Activated CD4-positive, alpha-beta T cell treated with anti-CD3 and anti-CD28 coated beads for 36 hours (primary cell): ENCODE results near the gene PTPMT1. TPM values are rescaled to one million over a fixed set of nuclear protein-coding genes. Genes with fewer than 3 reads are reported as not detected.

Experiments
- ATAC-seq: fragments of 200-7000 bp; cut with Tn5 transposase; one replicate; pipeline ENCODE4 v1.10.0; 2021; ENCODE audit warnings: mild to moderate bottlenecking, moderate library complexity
- CTCF ChIA-PET: fragments of 350-600 bp; sonication (Branson Sonifier 250); formaldehyde crosslinking; loops from one replicate; lab custom pipeline; 2021; ENCODE audit warnings: antibody characterized with exemption; lab: Charles Lee
- POLR2A ChIA-PET: fragments of 350-600 bp; sonication (Branson Sonifier 250); formaldehyde crosslinking; loops from one replicate; lab custom pipeline; 2021; ENCODE audit warnings: antibody characterized with exemption, inconsistent platforms; lab: Charles Lee
- DNase-seq: peaks from one replicate; pipeline ENCODE4 v3.0.0-alpha.2; 2020
- H3K27ac Mint-ChIP-seq: one replicate; pipeline ENCODE4 v1.8.0; 2021; ENCODE audit warnings: mixed read lengths
- H3K27me3 Mint-ChIP-seq: one replicate; pipeline ENCODE4 v1.8.0; 2021; ENCODE audit warnings: mixed read lengths
- H3K36me3 Mint-ChIP-seq: one replicate; pipeline ENCODE4 v1.8.0; 2021; ENCODE audit warnings: low read depth, mixed read lengths
- H3K4me1 Mint-ChIP-seq: one replicate; pipeline ENCODE4 v1.8.0; 2021; ENCODE audit warnings: mixed read lengths
- H3K4me3 Mint-ChIP-seq: one replicate; pipeline ENCODE4 v1.8.0; 2021; ENCODE audit warnings: mild to moderate bottlenecking, moderate library complexity, mixed read lengths
- H3K9me3 Mint-ChIP-seq: one replicate; pipeline ENCODE4 v1.8.0; 2021; ENCODE audit warnings: low read depth, mixed read lengths
- intact Hi-C, 2 experiments: fragments of 100-400 bp; cut with DNase I in 1 of 2; cut with micrococcal nuclease in 1 of 2; formaldehyde crosslinking; loops; one replicate each; pipeline versions ENCODE4 v1.14.2 to v1.15.1; 2022 to 2024; cut with DNase I, micrococcal nuclease
- total RNA-seq, 2 experiments: library from RNA; stranded (reverse); gene quantifications; one replicate each; pipeline ENCODE4 v1.2.3, GENCODE V29; 2021

Gene PTPMT1
- total RNA-seq, 2 experiments from 2014 or later, result 35.6 to 41.5 TPM

DNA sequence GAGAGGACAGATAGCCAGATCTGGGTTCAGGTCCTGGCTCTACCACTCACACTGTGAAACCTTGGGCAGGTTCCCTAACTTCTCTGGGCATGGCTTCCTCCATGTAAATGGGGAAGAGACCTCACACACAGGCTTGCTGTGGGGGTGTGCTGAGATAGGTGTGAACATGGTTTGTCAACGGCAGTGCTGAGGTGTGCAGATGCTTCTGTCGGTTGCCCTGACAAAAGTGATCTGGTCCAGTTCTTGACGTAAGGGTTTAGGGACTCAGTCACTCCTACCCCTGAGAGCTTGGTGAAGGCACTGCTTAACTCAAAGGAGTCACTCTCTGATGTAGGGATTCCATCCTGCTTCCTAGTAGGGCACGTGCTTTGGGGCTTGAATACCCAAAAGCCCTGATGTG, 26.9 kb downstream of the PTPMT1 start:
- intact Hi-C loops, result no loop called here
- Mint-ChIP-seq H3K4me3 (no peak overlapping the region), H3K36me3 (no peaks in the 10 kb centered on the region), H3K4me1 (peaks cover 4% of the 10 kb centered on the region), H3K27ac (no peak overlapping the region), H3K27me3 (peaks cover 29% of the 10 kb centered on the region), H3K9me3 (no peaks in the 10 kb centered on the region)
- ChIA-PET POLR2A (interaction anchor here (1.3 kb wide), 1 partner anchor 14 kb away, joined by 3 read pairs; no protein-coding TSS in a partner anchor), CTCF (interaction anchor here (0.9 to 1.0 kb wide), 2 partner anchors 49 to 76 kb away, joined by 3 read pairs; no protein-coding TSS in a partner anchor)
- DNase-seq, result no peak
- ATAC-seq, result no peak

DNA sequence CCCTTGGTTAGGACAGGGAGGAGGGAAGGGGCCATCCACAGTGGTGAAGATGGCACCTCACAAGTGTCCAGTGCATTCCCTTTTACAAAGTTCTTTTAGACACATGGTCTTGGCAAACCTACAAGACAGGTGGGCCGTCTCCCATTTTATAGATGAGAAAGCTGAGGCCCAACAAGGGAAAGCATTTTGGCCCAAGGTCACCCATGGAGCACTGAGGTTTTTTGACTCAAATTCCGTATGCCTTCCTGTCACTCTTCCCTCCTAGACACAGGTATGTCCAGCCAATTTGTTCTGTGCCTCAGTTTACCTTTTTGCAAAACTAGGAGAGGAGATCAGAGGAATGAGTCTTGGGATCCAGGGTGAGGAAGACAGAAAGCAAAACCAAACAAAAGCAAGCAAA, 27.6 kb downstream of the PTPMT1 start:
- H3K4me3 Mint-ChIP-seq, result no peak overlapping the region
- peaks cover 4% of the 10 kb centered on the region for H3K4me1 Mint-ChIP-seq
- no peaks in the 10 kb centered on the region for H3K36me3 Mint-ChIP-seq
- H3K27me3 Mint-ChIP-seq, result peaks cover 29% of the 10 kb centered on the region
- intact Hi-C loops, result no loop called here
- POLR2A ChIA-PET, result interaction anchor here (1.3 kb wide), 1 partner anchor 15 kb away, joined by 3 read pairs; no protein-coding TSS in a partner anchor
- DNase-seq (no peak), ATAC-seq (no peak)
- CTCF ChIA-PET, result interaction anchor here (0.8 to 1.4 kb wide), 3 partner anchors 77 to 219 kb away, joined by 3 read pairs; no protein-coding TSS in a partner anchor
- H3K27ac Mint-ChIP-seq, result no peak overlapping the region
- H3K9me3 Mint-ChIP-seq, result no peaks in the 10 kb centered on the region

DNA sequence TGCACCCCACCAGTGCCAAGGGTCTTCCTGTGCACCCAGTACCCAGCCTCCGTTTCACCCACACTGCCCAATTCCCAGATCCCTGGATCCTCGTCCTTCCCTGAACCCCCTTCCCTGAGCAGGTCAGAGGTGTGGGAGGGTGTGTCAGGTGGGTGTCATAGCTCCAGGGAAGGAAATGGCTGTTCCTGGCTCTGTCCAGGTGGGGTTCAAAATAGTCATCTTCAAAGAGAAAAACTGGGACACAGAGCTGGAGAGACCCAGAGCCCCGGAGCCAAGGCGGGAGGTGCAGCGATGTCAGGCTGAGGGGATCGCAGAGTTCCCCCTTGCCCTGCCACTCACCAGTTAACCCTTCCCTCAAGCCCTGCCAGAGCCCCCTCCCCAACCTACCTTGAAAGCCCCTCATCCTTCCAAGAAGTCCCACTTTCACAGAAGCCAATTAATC, 28.1 kb downstream of the PTPMT1 start:
- intact Hi-C loops, result no loop called here
- ChIA-PET CTCF (interaction anchor here (0.8 to 1.4 kb wide), 3 partner anchors 77 to 220 kb away, joined by 3 read pairs; no protein-coding TSS in a partner anchor), POLR2A (interaction anchor here (0.7 to 1.3 kb wide), 2 partner anchors 15 to 360 kb away, joined by 3 read pairs; no protein-coding TSS in a partner anchor)
- peaks cover 29% of the 10 kb centered on the region for H3K27me3 Mint-ChIP-seq
- H3K27ac Mint-ChIP-seq, result no peak overlapping the region
- no peak for ATAC-seq
- no peaks in the 10 kb centered on the region for H3K36me3 Mint-ChIP-seq
- H3K9me3 Mint-ChIP-seq, result no peaks in the 10 kb centered on the region
- DNase-seq, result no peak
- peaks cover 4% of the 10 kb centered on the region for H3K4me1 Mint-ChIP-seq
- H3K4me3 Mint-ChIP-seq, result no peak overlapping the region

DNA sequence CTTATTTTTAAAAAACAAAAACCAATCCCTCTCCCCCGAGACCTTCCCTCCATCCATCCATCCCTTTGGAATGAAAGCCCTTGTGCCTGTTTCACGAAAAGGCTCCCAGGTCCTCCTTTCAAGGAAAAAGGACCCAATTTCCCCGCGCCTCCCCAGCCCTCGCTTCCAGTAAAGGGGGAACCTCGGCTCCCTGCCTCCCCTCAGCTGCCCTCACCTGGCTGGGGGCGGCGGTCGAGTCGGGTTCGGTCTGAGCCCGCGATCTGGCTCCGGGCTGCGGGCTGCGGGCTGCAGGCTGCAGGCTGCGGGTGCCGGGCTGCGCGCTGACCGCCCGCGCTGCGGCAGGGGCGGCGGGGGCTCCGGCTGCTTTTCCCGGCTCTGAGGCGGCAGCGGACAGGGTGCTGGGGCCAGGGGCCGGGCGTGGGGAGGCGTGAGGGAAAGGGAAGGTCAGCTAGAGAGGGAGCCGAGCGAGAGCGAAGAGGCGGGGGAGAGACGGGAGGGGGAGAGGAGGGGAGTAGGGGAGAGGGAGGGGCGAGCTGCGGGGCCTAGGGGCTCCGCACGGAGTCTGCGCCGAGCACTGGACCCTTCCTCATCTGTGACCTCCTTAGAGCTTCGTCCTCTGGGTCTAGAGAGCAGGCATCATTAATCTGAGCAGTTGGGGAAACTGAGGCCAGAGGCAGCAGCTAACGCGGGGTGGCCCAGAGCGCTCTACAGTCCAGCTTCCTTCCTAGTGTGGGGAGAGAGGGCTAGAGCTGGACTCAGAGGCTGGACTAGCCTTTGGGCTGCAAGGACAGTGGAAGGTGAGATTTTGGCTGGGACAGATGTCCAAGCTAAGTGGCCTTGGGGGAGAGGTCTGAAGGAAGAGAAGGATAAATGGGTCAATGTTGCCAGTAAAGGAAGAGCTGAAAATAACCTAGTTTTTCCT, 28.8 kb downstream of the PTPMT1 start, which contains the start of gene C1QTNF4:
TSS of gene C1QTNF4 (minus strand) at position 478 of the 922 bp plus-strand sequence. CDS start 3,601 bp downstream, outside the sequence.
- ATAC-seq (no peak), DNase-seq (no peak)
- Mint-ChIP-seq H3K9me3 (no peaks in the 10 kb centered on the region), H3K36me3 (no peaks in the 10 kb centered on the region), H3K4me3 (no peak within 1 kb of the TSS), H3K27ac (no peak within 1 kb of the TSS), H3K4me1 (peaks cover 4% of the 10 kb centered on the region), H3K27me3 (peaks cover 29% of the 10 kb centered on the region)
- ChIA-PET CTCF (interaction anchor here (1.1 to 1.4 kb wide), 2 partner anchors 14 to 221 kb away, joined by 3 to 4 read pairs; no protein-coding TSS in a partner anchor), POLR2A (interaction anchor here (0.6 to 0.7 kb wide), 2 partner anchors 294 to 361 kb away, joined by 3 to 6 read pairs; no protein-coding TSS in a partner anchor)
- intact Hi-C loops, result no loop called here

DNA sequence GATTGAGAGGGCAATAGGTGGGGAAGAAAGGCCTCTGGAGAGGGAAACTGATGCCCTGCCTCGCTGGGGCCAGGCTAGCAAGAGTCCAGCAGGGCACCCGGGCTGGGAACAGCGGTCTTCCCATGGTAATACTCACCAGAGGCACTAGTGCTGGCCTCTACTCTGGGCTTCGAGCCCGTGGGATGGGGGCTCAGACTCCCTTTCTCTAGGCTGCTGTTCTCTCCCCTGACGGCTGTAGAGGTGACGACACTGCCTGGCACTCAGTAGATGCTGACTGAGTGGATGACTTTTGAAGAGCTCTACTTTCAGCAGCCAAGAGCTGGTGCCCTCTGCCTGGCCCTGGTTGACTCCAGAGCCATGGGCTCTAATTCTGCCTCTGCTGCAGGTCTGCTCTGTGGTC, 29.6 kb downstream of the PTPMT1 start:
- POLR2A ChIA-PET, result interaction anchor here (0.6 kb wide), 2 partner anchors 21 to 295 kb away, joined by 4 to 6 read pairs; no protein-coding TSS in a partner anchor
- no peak overlapping the region for H3K4me3 Mint-ChIP-seq
- intact Hi-C loops, result no loop called here
- no peak overlapping the region for H3K27ac Mint-ChIP-seq
- H3K9me3 Mint-ChIP-seq, result no peaks in the 10 kb centered on the region
- peaks cover 4% of the 10 kb centered on the region for H3K4me1 Mint-ChIP-seq
- CTCF ChIA-PET, result interaction anchor here (1.1 to 1.3 kb wide), 2 partner anchors 11 to 13 kb away, joined by 3 to 4 read pairs; no protein-coding TSS in a partner anchor
- DNase-seq (no peak), ATAC-seq (no peak)
- no peaks in the 10 kb centered on the region for H3K36me3 Mint-ChIP-seq
- peaks cover 29% of the 10 kb centered on the region for H3K27me3 Mint-ChIP-seq

DNA sequence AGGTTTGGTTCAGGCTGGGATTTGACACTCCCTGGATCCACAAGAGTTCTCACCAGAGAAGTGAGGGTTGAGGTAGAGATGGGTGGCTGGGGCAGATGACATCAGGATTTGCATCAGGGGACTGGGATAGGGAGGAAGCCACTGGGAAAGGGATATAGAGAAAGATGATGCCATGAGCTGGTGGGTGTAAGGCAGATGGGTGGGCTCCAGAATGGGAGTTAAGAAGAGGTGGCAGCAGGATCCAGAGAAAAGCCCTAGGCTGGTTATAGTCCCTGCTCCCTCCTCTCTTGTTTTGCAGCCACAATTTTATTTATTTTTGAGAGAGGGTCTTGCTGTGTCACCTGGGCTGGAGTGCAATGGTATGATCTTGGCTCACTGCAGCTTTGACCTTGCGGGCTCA, 30.6 kb downstream of the PTPMT1 start:
- H3K27me3 Mint-ChIP-seq, result peaks cover 29% of the 10 kb centered on the region
- intact Hi-C loops, result no loop called here
- H3K4me1 Mint-ChIP-seq, result peaks cover 4% of the 10 kb centered on the region
- no peak overlapping the region for H3K4me3 Mint-ChIP-seq
- ChIA-PET POLR2A (interaction anchor here (0.7 kb wide), 1 partner anchor 41 kb away, joined by 3 read pairs; no protein-coding TSS in a partner anchor), CTCF (interaction anchor here (0.8 to 1.3 kb wide), 2 partner anchors 10 to 38 kb away, joined by 3 read pairs; no protein-coding TSS in a partner anchor)
- no peak overlapping the region for H3K27ac Mint-ChIP-seq
- no peak for DNase-seq
- no peaks in the 10 kb centered on the region for H3K9me3 Mint-ChIP-seq
- H3K36me3 Mint-ChIP-seq, result no peaks in the 10 kb centered on the region
- ATAC-seq, result no peak

DNA sequence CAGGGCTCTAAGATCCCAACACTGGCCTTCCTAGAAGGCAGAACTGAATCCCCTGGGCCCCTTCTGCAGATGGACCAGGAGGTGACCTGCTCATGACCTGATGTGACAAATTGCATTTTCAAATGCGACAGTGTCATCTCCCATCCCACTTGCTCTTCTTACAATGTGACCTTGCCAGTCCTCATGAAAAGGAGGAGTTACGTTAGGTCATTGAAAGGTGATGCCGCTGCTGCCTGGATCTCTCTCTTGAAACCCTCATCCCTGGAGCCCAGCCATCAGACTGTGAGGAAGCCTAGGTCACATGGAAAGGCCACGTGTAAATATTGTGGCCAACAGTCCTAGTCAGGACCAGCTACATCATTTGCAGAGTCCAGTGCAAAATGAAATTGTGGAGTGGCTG, 34.5 kb downstream of the PTPMT1 start:
- Mint-ChIP-seq H3K4me3 (no peak overlapping the region), H3K36me3 (no peaks in the 10 kb centered on the region), H3K9me3 (no peaks in the 10 kb centered on the region), H3K4me1 (no peaks in the 10 kb centered on the region), H3K27ac (no peak overlapping the region), H3K27me3 (peaks cover 6% of the 10 kb centered on the region)
- intact Hi-C loops, result no loop called here
- ChIA-PET CTCF (no interaction called here), POLR2A (no interaction called here)
- no peak for DNase-seq
- ATAC-seq, result no peak

DNA sequence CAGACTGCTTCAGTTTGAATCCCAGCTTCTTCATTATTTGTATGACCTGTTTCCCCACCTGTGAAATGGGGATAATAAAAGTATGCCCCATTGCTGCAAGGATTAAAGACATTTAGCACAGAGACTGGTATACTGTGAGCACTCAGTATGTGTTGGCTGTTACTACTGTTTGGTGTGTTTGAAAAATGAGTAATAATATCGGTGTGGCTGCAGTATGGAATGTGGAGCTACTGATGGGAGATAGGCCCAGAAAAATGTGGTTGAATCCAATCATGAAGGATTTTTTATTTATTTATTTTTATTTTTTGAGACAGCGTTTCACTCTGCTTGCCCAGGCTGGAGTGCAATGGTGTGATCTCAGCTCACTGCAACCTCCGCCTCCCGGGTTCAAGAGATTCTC, 37.9 kb downstream of the PTPMT1 start:
- POLR2A ChIA-PET, result no interaction called here

DNA sequence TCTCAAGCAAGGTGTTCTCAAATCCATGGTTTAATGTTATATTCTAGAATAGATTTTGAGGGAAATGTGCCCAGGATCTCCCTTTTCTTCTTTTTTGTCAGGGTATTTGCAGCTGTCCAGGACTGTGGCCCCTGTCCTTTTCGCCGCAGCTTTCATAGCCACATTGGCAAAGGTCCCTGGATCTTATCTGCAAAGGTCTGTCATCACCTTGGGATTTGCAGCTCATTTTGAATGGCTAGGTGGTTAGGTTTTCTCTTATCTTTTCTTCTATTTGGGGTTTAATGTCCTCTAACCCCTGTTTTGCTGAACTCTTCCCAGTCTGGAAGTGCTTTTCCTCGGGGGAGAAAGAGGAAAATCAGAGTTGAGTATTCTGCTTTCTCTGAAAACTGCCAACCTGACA, 40.5 kb downstream of the PTPMT1 start:
- H3K4me3 Mint-ChIP-seq, result no peak overlapping the region
- H3K27ac Mint-ChIP-seq, result no peak overlapping the region
- ChIA-PET POLR2A (no interaction called here), CTCF (interaction anchor here (1.3 to 1.5 kb wide), 2 partner anchors 10 kb away, joined by 3 to 4 read pairs; no protein-coding TSS in a partner anchor)
- no peak for ATAC-seq
- no peak for DNase-seq
- no peaks in the 10 kb centered on the region for H3K36me3 Mint-ChIP-seq
- H3K4me1 Mint-ChIP-seq, result no peaks in the 10 kb centered on the region
- H3K27me3 Mint-ChIP-seq, result no peaks in the 10 kb centered on the region
- intact Hi-C loops, result no loop called here
- no peaks in the 10 kb centered on the region for H3K9me3 Mint-ChIP-seq

More for the DNA sequence above, 37.9 kb downstream of the PTPMT1 start:
- ATAC-seq (no peak), DNase-seq (no peak)
- no peak overlapping the region for H3K4me3 Mint-ChIP-seq
- CTCF ChIA-PET, result no interaction called here
- no peaks in the 10 kb centered on the region for H3K4me1 Mint-ChIP-seq
- no peaks in the 10 kb centered on the region for H3K9me3 Mint-ChIP-seq
- intact Hi-C loops, result no loop called here
- H3K27ac Mint-ChIP-seq, result no peak overlapping the region
- H3K27me3 Mint-ChIP-seq, result no peaks in the 10 kb centered on the region
- no peaks in the 10 kb centered on the region for H3K36me3 Mint-ChIP-seq

DNA sequence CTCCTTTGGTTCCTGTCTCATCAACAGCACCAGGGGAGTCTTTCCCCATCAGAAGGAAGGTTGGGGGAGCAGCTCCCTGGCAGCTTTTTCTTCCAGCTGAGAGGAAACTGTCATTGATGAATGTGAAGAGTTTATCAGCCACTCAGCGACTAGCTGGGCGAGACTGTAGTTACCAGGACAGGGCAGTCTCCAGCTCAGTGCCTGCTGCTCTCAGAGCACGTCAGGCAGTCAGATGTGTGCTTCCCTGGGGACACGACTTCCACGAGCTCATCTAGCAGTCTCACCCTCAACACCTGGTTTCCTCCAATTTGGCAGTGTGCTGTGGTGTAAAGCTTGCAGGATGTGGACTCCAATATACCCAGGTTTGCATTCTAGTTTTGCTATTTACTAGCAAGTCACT, 41.3 kb downstream of the PTPMT1 start:
- POLR2A ChIA-PET, result no interaction called here
- H3K27ac Mint-ChIP-seq, result no peak overlapping the region
- H3K4me1 Mint-ChIP-seq, result no peaks in the 10 kb centered on the region
- no peak overlapping the region for H3K4me3 Mint-ChIP-seq
- no peaks in the 10 kb centered on the region for H3K27me3 Mint-ChIP-seq
- H3K36me3 Mint-ChIP-seq, result no peaks in the 10 kb centered on the region
- no peaks in the 10 kb centered on the region for H3K9me3 Mint-ChIP-seq
- intact Hi-C loops, result no loop called here
- CTCF ChIA-PET, result interaction anchor here (1.1 to 1.5 kb wide), 3 partner anchors 10 to 51 kb away, joined by 3 to 4 read pairs (median 3); no protein-coding TSS in a partner anchor
- ATAC-seq (no peak), DNase-seq (no peak)

DNA sequence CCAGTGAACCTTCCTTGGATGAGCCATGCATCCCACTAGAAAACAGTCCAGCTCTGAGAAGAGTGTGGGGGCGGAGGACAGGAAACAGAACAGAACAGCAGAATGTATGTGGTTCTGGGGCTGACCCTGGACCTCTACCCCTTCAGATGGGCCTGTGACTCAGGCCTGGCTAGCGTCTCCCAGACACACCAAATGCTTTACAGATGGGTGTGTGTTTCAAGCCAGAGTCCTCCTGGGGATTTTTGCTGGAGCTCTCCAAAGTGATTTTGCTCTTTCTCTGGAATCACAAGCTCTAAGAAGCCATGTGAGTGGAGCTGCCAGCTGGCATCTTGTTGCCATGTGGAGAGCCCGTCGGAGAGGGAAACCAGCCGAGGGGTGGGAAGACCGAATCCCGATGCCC, 42.0 kb downstream of the PTPMT1 start:
- intact Hi-C loops, result no loop called here
- H3K4me3 Mint-ChIP-seq, result no peak overlapping the region
- DNase-seq (no peak), ATAC-seq (no peak)
- ChIA-PET POLR2A (interaction anchor here (0.5 to 0.6 kb wide), 2 partner anchors 25 to 996 kb away, joined by 4 to 10 read pairs; no protein-coding TSS in a partner anchor), CTCF (interaction anchor here (0.6 to 1.3 kb wide), 3 partner anchors 13 to 90 kb away, joined by 3 to 4 read pairs (median 3); no protein-coding TSS in a partner anchor)
- H3K36me3 Mint-ChIP-seq, result no peaks in the 10 kb centered on the region
- H3K9me3 Mint-ChIP-seq, result no peaks in the 10 kb centered on the region
- H3K27me3 Mint-ChIP-seq, result no peaks in the 10 kb centered on the region
- H3K4me1 Mint-ChIP-seq, result no peaks in the 10 kb centered on the region
- no peak overlapping the region for H3K27ac Mint-ChIP-seq
